Measurements from ENCODE around the gene TNS1.

DNA sequence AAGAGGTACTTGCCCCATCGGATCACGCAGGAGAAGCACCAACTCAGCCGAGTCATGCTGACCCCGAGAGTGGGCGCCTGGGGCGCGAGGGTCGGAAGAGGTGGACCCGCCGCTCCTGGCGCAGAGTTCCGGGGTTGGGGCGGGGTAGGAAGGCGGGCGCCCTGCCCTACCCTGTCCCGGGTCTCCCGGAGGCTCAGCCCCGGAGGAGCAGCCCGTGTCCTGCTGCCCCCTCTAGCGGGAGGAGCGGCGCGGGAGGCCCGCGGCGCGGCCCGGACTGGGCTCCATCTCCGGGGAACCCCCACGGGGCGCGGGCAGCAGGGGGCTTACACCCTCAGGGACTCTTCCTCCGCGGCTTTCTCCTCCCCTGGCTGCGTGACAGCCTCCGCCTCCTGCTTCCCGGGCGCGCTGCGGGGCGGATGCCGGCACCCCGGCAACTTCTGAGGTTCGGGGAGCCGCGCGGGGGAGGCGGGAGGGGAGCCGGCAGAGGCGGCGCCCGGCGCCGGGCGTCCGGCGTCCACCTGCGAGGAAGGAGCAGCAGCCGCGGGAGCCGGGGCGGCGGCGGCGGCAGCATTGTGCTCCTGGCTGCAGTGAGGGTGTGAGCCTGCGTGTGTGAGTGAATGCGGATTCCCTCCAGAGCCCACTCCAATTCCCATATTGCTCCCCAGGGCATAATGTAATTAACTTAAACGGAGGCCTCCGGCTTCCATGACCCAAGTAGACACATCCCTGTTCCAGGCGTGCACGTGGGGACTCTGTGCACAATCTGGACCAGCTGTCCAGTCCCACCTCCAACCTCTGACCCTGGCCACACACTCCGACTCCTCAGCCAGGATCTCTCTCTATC lies 7.6 kb upstream of the TNS1 start:
- TF ChIP-seq, protein P1, sequence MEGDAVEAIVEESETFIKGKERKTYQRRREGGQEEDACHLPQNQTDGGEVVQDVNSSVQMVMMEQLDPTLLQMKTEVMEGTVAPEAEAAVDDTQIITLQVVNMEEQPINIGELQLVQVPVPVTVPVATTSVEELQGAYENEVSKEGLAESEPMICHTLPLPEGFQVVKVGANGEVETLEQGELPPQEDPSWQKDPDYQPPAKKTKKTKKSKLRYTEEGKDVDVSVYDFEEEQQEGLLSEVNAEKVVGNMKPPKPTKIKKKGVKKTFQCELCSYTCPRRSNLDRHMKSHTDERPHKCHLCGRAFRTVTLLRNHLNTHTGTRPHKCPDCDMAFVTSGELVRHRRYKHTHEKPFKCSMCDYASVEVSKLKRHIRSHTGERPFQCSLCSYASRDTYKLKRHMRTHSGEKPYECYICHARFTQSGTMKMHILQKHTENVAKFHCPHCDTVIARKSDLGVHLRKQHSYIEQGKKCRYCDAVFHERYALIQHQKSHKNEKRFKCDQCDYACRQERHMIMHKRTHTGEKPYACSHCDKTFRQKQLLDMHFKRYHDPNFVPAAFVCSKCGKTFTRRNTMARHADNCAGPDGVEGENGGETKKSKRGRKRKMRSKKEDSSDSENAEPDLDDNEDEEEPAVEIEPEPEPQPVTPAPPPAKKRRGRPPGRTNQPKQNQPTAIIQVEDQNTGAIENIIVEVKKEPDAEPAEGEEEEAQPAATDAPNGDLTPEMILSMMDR (IDR thresholded peaks at IDR 0.05) = no peak
- no peak for TF ChIP-seq POLR2A (IDR thresholded peaks at IDR 0.05)

Measured in lower leg skin (tissue), 3 donors.